Loucy (cell line): ENCODE measurements around the gene DOCK9.

ENCODE experiments used
- H2AFZ ChIP-seq: fragments of 200-600 bp; sonication (generic); 2 replicates; pipeline ENCODE4 v1.6.0; 2016; ENCODE audit warnings: antibody characterized with exemption, mild to moderate bottlenecking, low read length, moderate library complexity
- H3F3A ChIP-seq: fragments of 200-600 bp; 2 replicates; pipeline ENCODE4 v1.6.0; 2016; ENCODE audit warnings: antibody characterized with exemption, low read depth, mild to moderate bottlenecking
- H3K27me3 ChIP-seq: fragments of 200-600 bp; sonication (generic); 2 replicates; pipeline ENCODE4 v1.6.1; 2014; ENCODE audit warnings: low read length, mild to moderate bottlenecking; ENCODE audit not compliant: insufficient read depth, poor library complexity, severe bottlenecking
- H3K36me3 ChIP-seq: fragments of 200-600 bp; sonication (generic); 2 replicates; pipeline ENCODE4 v1.6.1; 2016; ENCODE audit warnings: low read length; ENCODE audit not compliant: insufficient read depth
- H3K4me1 ChIP-seq: fragments of 200-600 bp; sonication (generic); 2 replicates; pipeline ENCODE4 v1.5.1; 2014; ENCODE audit warnings: low read length, mild to moderate bottlenecking; ENCODE audit not compliant: insufficient read depth, poor library complexity, severe bottlenecking
- H3K4me2 ChIP-seq: fragments of 200-600 bp; sonication (generic); 2 replicates; pipeline ENCODE4 v1.6.0; 2014; ENCODE audit warnings: antibody characterized with exemption, low read length, low read depth, mild to moderate bottlenecking; ENCODE audit not compliant: poor library complexity, severe bottlenecking
- H3K4me3 ChIP-seq: fragments of 200-600 bp; sonication (generic); 2 replicates; pipeline ENCODE4 v1.5.1; 2014; ENCODE audit warnings: low read length, mild to moderate bottlenecking, mixed read lengths; ENCODE audit not compliant: poor library complexity, severe bottlenecking
- H3K79me2 ChIP-seq: fragments of 200-600 bp; sonication (generic); 2 replicates; pipeline ENCODE4 v1.6.1; 2014; ENCODE audit warnings: low read length; ENCODE audit not compliant: insufficient read depth
- H3K9ac ChIP-seq: fragments of 200-600 bp; sonication (generic); 2 replicates; pipeline ENCODE4 v1.6.0; 2014; ENCODE audit warnings: mild to moderate bottlenecking, low read depth, low read length, moderate library complexity; ENCODE audit not compliant: poor library complexity, severe bottlenecking
- H3K9me2 ChIP-seq: fragments of 200-600 bp; sonication (generic); replicated peaks from 2 replicates; pipeline ENCODE4 v1.6.1; 2016; ENCODE audit warnings: low read depth, low read length, mixed read lengths
- H3K9me3 ChIP-seq: fragments of 200-600 bp; sonication (generic); 2 replicates; pipeline ENCODE4 v1.6.1; 2014; ENCODE audit warnings: mild to moderate bottlenecking, antibody characterized with exemption, low read length, low read depth; ENCODE audit not compliant: insufficient read depth
- H4K20me1 ChIP-seq: fragments of 200-600 bp; sonication (generic); 2 replicates; pipeline ENCODE4 v1.6.0; 2014; ENCODE audit warnings: antibody characterized with exemption, low read length, mild to moderate bottlenecking; ENCODE audit not compliant: insufficient read depth, poor library complexity, severe bottlenecking
- CTCF ChIP-seq: fragments of 200-600 bp; sonication (generic); conservative IDR thresholded peaks from 2 replicates; pipeline ENCODE4 v1.5.1; 2014; ENCODE audit warnings: mild to moderate bottlenecking, antibody characterized with exemption, low read length
- EZH2phosphoT487 ChIP-seq: fragments of 200-600 bp; IDR thresholded peaks from 2 replicates; pipeline ENCODE4 v1.6.1; 2018; ENCODE audit warnings: antibody characterized with exemption, mild to moderate bottlenecking, moderate library complexity, borderline replicate concordance

Gene DOCK9

GRCh38 chr13:98781905-98782304 is 196.0 kb downstream of the DOCK9 start:
- Histone ChIP-seq H3K9me3 (no peaks in the 10 kb centered on the region), H3K27me3 (no peaks in the 10 kb centered on the region), H3K79me2 (no peaks in the 10 kb centered on the region), H4K20me1 (no peaks in the 10 kb centered on the region), H3K4me3 (no peak overlapping the region), H3K4me1 (no peaks in the 10 kb centered on the region), H2AFZ (no peak overlapping the region), H3K9me2 (no peaks in the 10 kb centered on the region), H3F3A (no peaks in the 10 kb centered on the region), H3K9ac (no peak overlapping the region), H3K36me3 (no peaks in the 10 kb centered on the region), H3K4me2 (no peak overlapping the region)
- TF ChIP-seq EZH2phosphoT487 (no peak), CTCF (no peak)

GRCh38 chr13:98781470-98781869 is 196.4 kb downstream of the DOCK9 start:
- H3K4me3 ChIP-seq = no peak overlapping the region
- no peaks in the 10 kb centered on the region for H3F3A ChIP-seq
- no peaks in the 10 kb centered on the region for H3K79me2 ChIP-seq
- no peaks in the 10 kb centered on the region for H3K9me2 ChIP-seq
- H3K27me3 ChIP-seq = no peaks in the 10 kb centered on the region
- H3K4me2 ChIP-seq = no peak overlapping the region
- H4K20me1 ChIP-seq = no peaks in the 10 kb centered on the region
- no peak for TF ChIP-seq EZH2phosphoT487
- TF ChIP-seq CTCF = no peak
- H3K36me3 ChIP-seq = no peaks in the 10 kb centered on the region
- H2AFZ ChIP-seq = no peak overlapping the region
- no peak overlapping the region for H3K9ac ChIP-seq
- no peaks in the 10 kb centered on the region for H3K9me3 ChIP-seq
- H3K4me1 ChIP-seq = no peaks in the 10 kb centered on the region

GRCh38 chr13:98781045-98781444 is 196.8 kb downstream of the DOCK9 start:
- no peak overlapping the region for H3K4me2 ChIP-seq
- no peaks in the 10 kb centered on the region for H3K9me3 ChIP-seq
- no peak overlapping the region for H3K4me3 ChIP-seq
- no peaks in the 10 kb centered on the region for H4K20me1 ChIP-seq
- no peaks in the 10 kb centered on the region for H3K79me2 ChIP-seq
- no peaks in the 10 kb centered on the region for H3F3A ChIP-seq
- H3K27me3 ChIP-seq = no peaks in the 10 kb centered on the region
- H3K36me3 ChIP-seq = no peaks in the 10 kb centered on the region
- no peak overlapping the region for H2AFZ ChIP-seq
- TF ChIP-seq CTCF = no peak
- TF ChIP-seq EZH2phosphoT487 = no peak
- no peak overlapping the region for H3K9ac ChIP-seq
- no peaks in the 10 kb centered on the region for H3K9me2 ChIP-seq
- H3K4me1 ChIP-seq = no peaks in the 10 kb centered on the region
